ENCODE measurements around the gene SMAD6.

The SMAD6 gene

GRCh38 chr15:66702035-66702786 lies at the start of gene SMAD6:
Gene SMAD6, plus strand, starts transcription at chr15:66702236. Its CDS starts 1,023 bp downstream, at chr15:66703259.
- peak; percentile 96 for DNase-seq

GRCh38 chr15:66652806-66653205 lies 49.2 kb upstream of the SMAD6 start:
- DNase-seq = no peak

- DNase-seq = no peak
Observed at GRCh38 chr15:66653398-66653797, 48.6 kb upstream of the SMAD6 start.

- no peak for DNase-seq
Observed at GRCh38 chr15:66653852-66654251, 48.2 kb upstream of the SMAD6 start.

GRCh38 chr15:66654361-66654738 lies 47.7 kb upstream of the SMAD6 start:
- no peak for DNase-seq

GRCh38 chr15:66654739-66655375 lies 47.2 kb upstream of the SMAD6 start:
- no peak for DNase-seq

- DNase-seq = no peak
Observed at GRCh38 chr15:66655511-66655910, 46.5 kb upstream of the SMAD6 start.

- DNase-seq = no peak
Observed at GRCh38 chr15:66655997-66656396, 46.0 kb upstream of the SMAD6 start.

GRCh38 chr15:66657185-66658020 lies 44.6 kb upstream of the SMAD6 start:
- peak; percentile 55 for DNase-seq

GRCh38 chr15:66658044-66658443 lies 44.0 kb upstream of the SMAD6 start:
- DNase-seq = no peak

- no peak for DNase-seq
Observed at GRCh38 chr15:66658855-66659254, 43.2 kb upstream of the SMAD6 start.

- no peak for DNase-seq
Observed at GRCh38 chr15:66659384-66659783, 42.7 kb upstream of the SMAD6 start.

GRCh38 chr15:66661432-66662096 lies 40.5 kb upstream of the SMAD6 start:
- DNase-seq = no peak

- DNase-seq = no peak
Observed at GRCh38 chr15:66662522-66662921, 39.5 kb upstream of the SMAD6 start.

GRCh38 chr15:66663664-66664063 lies 38.4 kb upstream of the SMAD6 start:
- no peak for DNase-seq

- no peak for DNase-seq
Observed at GRCh38 chr15:66670175-66670574, 31.9 kb upstream of the SMAD6 start.

- no peak for DNase-seq
Observed at GRCh38 chr15:66670762-66671580, 31.1 kb upstream of the SMAD6 start.

- no peak for DNase-seq
Observed at GRCh38 chr15:66672867-66673266, 29.2 kb upstream of the SMAD6 start.

- DNase-seq = peak; percentile 50
Observed at GRCh38 chr15:66673410-66674322, 28.4 kb upstream of the SMAD6 start.

- DNase-seq = no peak
Observed at GRCh38 chr15:66674756-66675155, 27.3 kb upstream of the SMAD6 start.

GRCh38 chr15:66675446-66675845 lies 26.6 kb upstream of the SMAD6 start:
- DNase-seq = no peak

Data from left hindlimb (tissue), 1 donor.